Osteocyte (in vitro differentiated cells): ENCODE results near the gene DDX31. TPM values are rescaled to one million over a fixed set of nuclear protein-coding genes. Genes with fewer than 3 reads are reported as not detected.
A peak's percentile ranks its signal among the peaks of the same experiment; 100 is the strongest.

Experiments
- DNase-seq: peaks from one replicate; pipeline ENCODE4 v3.0.0; 2021; ENCODE audit warnings: mixed read lengths; ENCODE audit not compliant: unreplicated experiment; ENCODE audit errors: extremely low spot score
- H3K27ac Mint-ChIP-seq: one replicate; pipeline ENCODE4 v1.8.0; 2021; ENCODE audit warnings: mild to moderate bottlenecking, mixed read lengths; ENCODE audit not compliant: unreplicated experiment
- H3K27me3 Mint-ChIP-seq: one replicate; pipeline ENCODE4 v1.8.0; 2021; ENCODE audit warnings: mixed read lengths; ENCODE audit not compliant: unreplicated experiment
- H3K36me3 Mint-ChIP-seq: one replicate; pipeline ENCODE4 v1.8.0; 2021; ENCODE audit warnings: mixed read lengths; ENCODE audit not compliant: unreplicated experiment
- H3K4me1 Mint-ChIP-seq: one replicate; pipeline ENCODE4 v1.8.0; 2021; ENCODE audit warnings: mixed read lengths; ENCODE audit not compliant: unreplicated experiment
- H3K4me3 Mint-ChIP-seq: one replicate; pipeline ENCODE4 v1.8.0; 2021; ENCODE audit warnings: mild to moderate bottlenecking, moderate library complexity, mixed read lengths; ENCODE audit not compliant: unreplicated experiment
- H3K9me3 Mint-ChIP-seq: one replicate; pipeline ENCODE4 v1.8.0; 2021; ENCODE audit warnings: mixed read lengths; ENCODE audit not compliant: unreplicated experiment
- CTCF ChIP-seq: fragments of 200-600 bp; sonication (generic); IDR thresholded peaks from 2 replicates; pipeline ENCODE4 v1.5.0; 2021; ENCODE audit warnings: antibody characterized with exemption, mild to moderate bottlenecking, moderate library complexity
- total RNA-seq: library from RNA; stranded (reverse); gene quantifications from 2 replicates; pipeline ENCODE4 v1.2.1, GENCODE V29; 2021

DDX31 gene
- total RNA-seq, 1 donor from 2014 or later = 14.6 TPM

- TF ChIP-seq CTCF = no peak
- no peak overlapping the region for H3K4me3 Mint-ChIP-seq
- peaks cover 39% of the 10 kb centered on the region for H3K27me3 Mint-ChIP-seq
- no peaks in the 10 kb centered on the region for H3K9me3 Mint-ChIP-seq
- peaks cover 9% of the 10 kb centered on the region for H3K4me1 Mint-ChIP-seq
- H3K36me3 Mint-ChIP-seq = peaks cover 30% of the 10 kb centered on the region
- no peak for DNase-seq
- no peak overlapping the region for H3K27ac Mint-ChIP-seq
These were observed 77.3 kb downstream of the DDX31 start for GRCh38 chr9:132592451-132592850.

GRCh38 chr9:132591751-132592314 is 78.0 kb downstream of the DDX31 start:
- Mint-ChIP-seq H3K36me3 (peaks cover 30% of the 10 kb centered on the region), H3K27ac (no peak overlapping the region), H3K9me3 (no peaks in the 10 kb centered on the region), H3K4me1 (peaks cover 9% of the 10 kb centered on the region), H3K4me3 (no peak overlapping the region), H3K27me3 (peaks cover 43% of the 10 kb centered on the region)
- no peak for DNase-seq
- no peak for TF ChIP-seq CTCF

- Mint-ChIP-seq H3K36me3 (peaks cover 25% of the 10 kb centered on the region), H3K9me3 (no peaks in the 10 kb centered on the region), H3K4me1 (peaks cover 9% of the 10 kb centered on the region), H3K27me3 (peaks cover 49% of the 10 kb centered on the region), H3K4me3 (peak overlapping the region; percentile 38), H3K27ac (no peak overlapping the region)
- DNase-seq = no peak
- no peak for TF ChIP-seq CTCF
These were observed 78.5 kb downstream of the DDX31 start for GRCh38 chr9:132591244-132591643.

- H3K36me3 Mint-ChIP-seq = peaks cover 21% of the 10 kb centered on the region
- no peaks in the 10 kb centered on the region for H3K9me3 Mint-ChIP-seq
- no peak for DNase-seq
- no peak overlapping the region for H3K4me3 Mint-ChIP-seq
- H3K4me1 Mint-ChIP-seq = peaks cover 9% of the 10 kb centered on the region
- H3K27me3 Mint-ChIP-seq = peaks cover 56% of the 10 kb centered on the region
- no peak for TF ChIP-seq CTCF
- no peak overlapping the region for H3K27ac Mint-ChIP-seq
These were observed 79.2 kb downstream of the DDX31 start for GRCh38 chr9:132590318-132591182.

- H3K4me1 Mint-ChIP-seq = peaks cover 9% of the 10 kb centered on the region
- H3K27ac Mint-ChIP-seq = no peak overlapping the region
- peaks cover 62% of the 10 kb centered on the region for H3K27me3 Mint-ChIP-seq
- no peaks in the 10 kb centered on the region for H3K9me3 Mint-ChIP-seq
- H3K36me3 Mint-ChIP-seq = peaks cover 20% of the 10 kb centered on the region
- TF ChIP-seq CTCF = no peak
- DNase-seq = no peak
- no peak overlapping the region for H3K4me3 Mint-ChIP-seq
These were observed 79.8 kb downstream of the DDX31 start for GRCh38 chr9:132590037-132590317.
